Small intestine (tissue), 7 donors: ENCODE measurements around the gene ALPG. TPM values are rescaled to one million over a fixed set of nuclear protein-coding genes. Genes with fewer than 3 reads are reported as not detected.

Experiments used
- DNase-seq, 2 donors: peaks; one replicate each; pipeline versions ENCODE4 v3.0.0 to v3.0.0-alpha.2; 2013
- FAIRE-seq: peaks from 2 replicates; lab custom pipeline; 2012; peaks lifted over from hg19 to GRCh38; lab: Jason Lieb, UNC
- H3K27ac ChIP-seq, 3 donors: one replicate each; pipeline ENCODE4 v1.5.1; 2013; ENCODE audit warnings: low read length in 2 of 3, mild to moderate bottlenecking in 2 of 3, control low read depth in 1 of 3, inconsistent platforms in 1 of 3, low read depth in 1 of 3, moderate library complexity in 1 of 3
- H3K27me3 ChIP-seq, 3 donors: one replicate each; pipeline ENCODE4 v1.6.1; 2013; ENCODE audit warnings: low read length in 3 of 3, inconsistent platforms in 1 of 3; ENCODE audit not compliant: control insufficient read depth in 3 of 3, insufficient read depth in 3 of 3
- H3K36me3 ChIP-seq, 3 donors: one replicate each; pipeline ENCODE4 v1.6.1; 2013; ENCODE audit warnings: low read length in 3 of 3, inconsistent platforms in 1 of 3, low read depth in 1 of 3, mild to moderate bottlenecking in 1 of 3, moderate library complexity in 1 of 3; ENCODE audit not compliant: control insufficient read depth in 3 of 3, insufficient read depth in 2 of 3
- H3K4me1 ChIP-seq, 3 donors: one replicate each; pipeline ENCODE4 v1.6.1; 2013; ENCODE audit warnings: low read length in 2 of 3, inconsistent platforms in 1 of 3, low read depth in 1 of 3, mild to moderate bottlenecking in 1 of 3, moderate library complexity in 1 of 3; ENCODE audit not compliant: control insufficient read depth in 3 of 3, insufficient read depth in 2 of 3
- H3K4me3 ChIP-seq, 3 donors: one replicate each; pipeline ENCODE4 v1.5.1; 2013; ENCODE audit warnings: low read length in 3 of 3, control low read depth in 1 of 3, inconsistent platforms in 1 of 3, low read depth in 1 of 3, mild to moderate bottlenecking in 1 of 3, moderate library complexity in 1 of 3
- H3K9me3 ChIP-seq, 2 donors: one replicate each; pipeline ENCODE4 v1.6.1; 2013; ENCODE audit warnings: low read depth in 1 of 2, low read length in 1 of 2; ENCODE audit not compliant: control insufficient read depth in 2 of 2, insufficient read depth in 1 of 2
- WGBS, 3 donors: extraction: QIAGEN DNeasy Blood & Tissue Kit; methylation state at CpG; one replicate each; pipeline ENCODE4 v1.1.7; 2013; 5-methylcytosine and 5-hydroxymethylcytosine counted together
- polyA plus RNA-seq, 4 donors: library from polyadenylated mRNA; stranded (reverse) in 3 of 4; unstranded in 1 of 4; fragments of 200-250 nt in 3 of 4; fragments of 120-200 nt in 1 of 4; gene quantifications; one replicate each; pipeline versions ENCODE4 v1.2.1 to v1.2.3, GENCODE V29; 2013
- donor health status: healthy with polysubstance abuse.
- donor health status: control.
- donor health status: control.
- donor health status: Bipolar disorder and iron deficiency.
- donor health status: healthy.

ALPG gene
- polyA plus RNA-seq, 4 donors, result 0.01 TPM; not detected in 3

GRCh38 chr2:232418056-232418455 lies 11.4 kb downstream of the ALPG start:
- FAIRE-seq, result no peak
- 57 to 72% (median 60%) methylated on average over 6 of the region's 6 CpGs for WGBS, 3 donors
- peaks cover 19 to 73% (median 38%) of the 10 kb centered on the region in 3 donors for H3K27me3 ChIP-seq

GRCh38 chr2:232418466-232419244 lies 12.0 kb downstream of the ALPG start:
- Histone ChIP-seq H3K27ac (no peak overlapping the region), H3K4me3 (no peak overlapping the region), H3K4me1 (peaks cover 0 to 12% (median 0%) of the 10 kb centered on the region in 3 donors), H3K36me3 (no peaks in the 10 kb centered on the region), H3K9me3 (peaks cover 0 to 18% of the 10 kb centered on the region in 2 donors), H3K27me3 (peaks cover 19 to 73% (median 38%) of the 10 kb centered on the region in 3 donors)
- 2 to 3% (median 3%) methylated on average over 38 to 49 of the region's 49 CpGs for WGBS, 3 donors
- peak; percentile 35 to 55 for DNase-seq
- no peak for FAIRE-seq

More at GRCh38 chr2:232418056-232418455, 11.4 kb downstream of the ALPG start:
- H3K4me3 ChIP-seq, result no peak overlapping the region
- H3K27ac ChIP-seq, result no peak overlapping the region
- no peaks in the 10 kb centered on the region for H3K36me3 ChIP-seq
- DNase-seq, result no peak
- peaks cover 0 to 18% of the 10 kb centered on the region in 2 donors for H3K9me3 ChIP-seq
- H3K4me1 ChIP-seq, result peaks cover 0 to 12% (median 0%) of the 10 kb centered on the region in 3 donors

GRCh38 chr2:232419245-232420072 lies 12.8 kb downstream of the ALPG start:
- Histone ChIP-seq H3K27ac (no peak overlapping the region), H3K4me3 (no peak overlapping the region), H3K36me3 (no peaks in the 10 kb centered on the region), H3K27me3 (peaks cover 19 to 80% (median 38%) of the 10 kb centered on the region in 3 donors), H3K4me1 (peaks cover 0 to 12% (median 0%) of the 10 kb centered on the region in 3 donors), H3K9me3 (peaks cover 0 to 22% of the 10 kb centered on the region in 2 donors)
- 5 to 8% (median 6%) methylated on average over 79 of the region's 79 CpGs for WGBS, 3 donors
- FAIRE-seq (no peak), DNase-seq (peak in 1 of 2 donors; percentile 30)

DNA sequence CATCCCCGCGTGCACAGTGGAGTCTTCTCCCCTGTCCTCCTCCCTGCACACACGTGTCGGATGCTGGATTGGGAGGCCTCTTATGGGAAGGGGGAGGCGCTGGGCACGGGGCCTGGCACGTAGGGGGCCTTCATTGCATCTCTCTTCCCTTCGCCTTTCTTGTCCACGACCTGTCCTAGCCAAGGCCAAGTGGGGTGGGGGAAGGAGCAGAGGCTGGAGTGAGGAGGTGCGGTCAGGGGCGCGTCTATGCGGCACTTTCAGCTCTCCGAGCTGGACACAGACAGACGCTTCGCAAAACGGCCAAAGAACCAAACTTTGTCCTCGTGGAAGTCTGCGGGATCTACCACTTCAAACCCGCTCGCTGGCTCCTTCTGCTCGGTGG lies 13.4 kb downstream of the ALPG start:
- WGBS, 3 donors, result 5 to 12% (median 5%) methylated on average over 18 to 22 of the region's 22 CpGs
- Histone ChIP-seq H3K4me3 (no peak overlapping the region), H3K27me3 (peaks cover 19 to 80% (median 41%) of the 10 kb centered on the region in 3 donors), H3K4me1 (peaks cover 0 to 12% (median 0%) of the 10 kb centered on the region in 3 donors), H3K27ac (no peak overlapping the region), H3K9me3 (peaks cover 0 to 22% of the 10 kb centered on the region in 2 donors), H3K36me3 (no peaks in the 10 kb centered on the region)
- no peak for DNase-seq
- no peak for FAIRE-seq

GRCh38 chr2:232420463-232421188 lies 14.0 kb downstream of the ALPG start:
- 2 to 3% (median 2%) methylated on average over 40 to 79 of the region's 79 CpGs for WGBS, 3 donors
- peaks cover 19 to 77% (median 41%) of the 10 kb centered on the region in 3 donors for H3K27me3 ChIP-seq
- DNase-seq (peak; percentile 63 to 66), FAIRE-seq (no peak)
- H3K27ac ChIP-seq, result no peak overlapping the region
- H3K4me3 ChIP-seq, result peak overlapping the region in 1 of 3 donors; percentile 32
- peaks cover 0 to 12% (median 0%) of the 10 kb centered on the region in 3 donors for H3K4me1 ChIP-seq
- H3K9me3 ChIP-seq, result peaks cover 0 to 22% of the 10 kb centered on the region in 2 donors
- H3K36me3 ChIP-seq, result no peaks in the 10 kb centered on the region

DNA sequence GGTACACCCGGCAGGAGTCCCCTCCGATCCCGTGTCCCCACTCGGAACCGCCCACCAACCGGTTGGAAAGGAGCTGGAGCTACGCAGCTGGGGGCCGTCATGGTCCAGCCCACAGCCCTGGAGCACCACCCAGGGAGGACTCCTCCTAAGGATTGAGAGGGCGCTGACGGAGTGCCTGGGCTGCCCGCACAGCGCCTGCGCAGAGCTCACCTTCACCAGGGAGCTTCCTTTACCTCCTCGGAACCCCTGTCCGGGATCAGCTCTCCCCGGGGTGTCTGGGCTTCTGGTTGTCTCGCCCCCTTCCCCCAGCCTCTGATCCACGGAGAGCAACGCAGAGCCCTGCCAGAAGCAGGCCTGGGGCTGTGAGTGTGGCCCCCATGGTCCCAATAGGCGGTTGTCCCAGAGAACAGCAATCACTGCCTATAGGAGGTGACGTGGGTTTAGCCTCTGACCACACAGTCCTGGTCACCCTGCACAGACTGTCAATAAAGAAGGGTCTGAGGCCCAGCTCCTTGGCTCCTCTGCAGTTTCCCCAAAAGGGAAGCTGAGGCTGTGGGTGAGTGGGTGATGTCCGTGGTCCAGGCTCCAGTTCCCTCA lies 14.6 kb downstream of the ALPG start:
- FAIRE-seq (no peak), DNase-seq (peak in 1 of 2 donors; percentile 16)

GRCh38 chr2:232422051-232422450 lies 15.4 kb downstream of the ALPG start:
- H3K27ac ChIP-seq, result no peak overlapping the region
- H3K4me1 ChIP-seq, result peaks cover 0 to 12% (median 0%) of the 10 kb centered on the region in 3 donors
- WGBS, 3 donors, result 86 to 92% (median 89%) methylated on average over 10 of the region's 10 CpGs
- DNase-seq, result no peak
- peaks cover 19 to 63% (median 41%) of the 10 kb centered on the region in 3 donors for H3K27me3 ChIP-seq
- no peaks in the 10 kb centered on the region for H3K36me3 ChIP-seq
- H3K9me3 ChIP-seq, result peaks cover 0 to 22% of the 10 kb centered on the region in 2 donors
- H3K4me3 ChIP-seq, result no peak overlapping the region
- no peak for FAIRE-seq

More for the DNA sequence above, 14.6 kb downstream of the ALPG start:
- H3K27me3 ChIP-seq, result peaks cover 19 to 71% (median 41%) of the 10 kb centered on the region in 3 donors
- no peak overlapping the region for H3K27ac ChIP-seq
- H3K4me3 ChIP-seq, result no peak overlapping the region
- H3K36me3 ChIP-seq, result no peaks in the 10 kb centered on the region
- peaks cover 0 to 12% (median 0%) of the 10 kb centered on the region in 3 donors for H3K4me1 ChIP-seq
- WGBS, 3 donors, result 23 to 32% (median 26%) methylated on average over 22 of the region's 22 CpGs
- H3K9me3 ChIP-seq, result peaks cover 0 to 22% of the 10 kb centered on the region in 2 donors
